Anterior cingulate cortex (tissue), 58 donors: Measurements from ENCODE around the gene DAB2IP.

Experiments used
- DNase-seq, 58 donors: peaks; one replicate each; lab custom pipeline; 2025; lab: John Stamatoyannopoulos, UW

DAB2IP gene

DNA sequence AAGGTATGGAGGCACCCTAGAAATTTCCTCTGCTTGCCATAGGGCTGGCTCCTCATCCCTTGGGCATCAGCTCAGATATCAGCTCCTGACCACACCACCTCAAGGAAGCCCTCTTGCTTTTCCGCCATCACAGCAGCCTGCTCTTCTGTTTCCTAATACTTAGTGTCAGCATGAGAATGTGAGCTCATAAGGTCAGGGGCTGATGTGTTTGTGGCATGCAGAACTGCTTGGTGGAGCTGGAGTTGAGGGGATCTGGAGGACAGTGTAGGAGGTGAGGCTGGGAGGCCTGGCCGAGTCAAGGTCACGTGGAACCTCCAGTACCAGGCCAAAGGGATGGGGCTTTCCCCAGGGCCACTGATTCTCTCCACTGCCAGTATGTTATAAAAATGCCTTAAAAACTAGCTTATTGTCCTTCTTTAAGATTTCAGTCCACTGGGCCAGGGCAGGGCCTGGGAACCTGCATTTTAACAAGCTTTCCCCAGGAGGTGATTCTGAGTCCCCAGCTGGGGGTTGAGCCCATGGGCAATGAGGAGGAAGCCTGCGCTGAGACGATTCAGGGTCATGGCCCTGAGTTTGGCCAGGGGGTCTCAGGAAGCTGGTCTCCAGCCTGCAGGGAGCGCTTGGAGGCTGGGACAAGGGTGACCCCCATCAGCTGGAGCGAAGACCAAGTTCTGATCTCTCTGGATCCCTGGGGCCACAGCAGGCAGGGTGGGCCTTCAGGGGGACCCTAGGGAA lies 28.6 kb downstream of the DAB2IP start:
- no peak for DNase-seq

DNA sequence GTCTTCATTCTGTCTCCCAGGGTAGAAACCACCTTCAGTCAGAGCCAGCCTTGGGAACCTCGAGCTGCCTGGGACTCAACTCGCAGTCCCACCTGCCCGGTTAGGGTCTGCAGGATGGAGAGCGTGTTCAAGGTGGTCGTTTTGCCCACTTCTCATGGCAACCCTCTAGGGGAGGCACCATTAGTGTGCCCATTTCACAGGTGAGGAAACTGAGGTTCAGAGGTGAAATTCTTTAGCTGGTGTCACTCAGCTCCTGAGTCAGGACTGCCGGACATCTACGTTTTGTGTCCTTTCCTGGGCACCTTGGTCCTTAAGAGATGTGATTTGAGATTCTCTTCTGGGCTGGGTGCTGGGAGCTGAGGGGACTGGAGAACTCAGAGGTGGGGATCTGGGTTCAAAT lies 30.0 kb downstream of the DAB2IP start:
- DNase-seq = no peak

DNA sequence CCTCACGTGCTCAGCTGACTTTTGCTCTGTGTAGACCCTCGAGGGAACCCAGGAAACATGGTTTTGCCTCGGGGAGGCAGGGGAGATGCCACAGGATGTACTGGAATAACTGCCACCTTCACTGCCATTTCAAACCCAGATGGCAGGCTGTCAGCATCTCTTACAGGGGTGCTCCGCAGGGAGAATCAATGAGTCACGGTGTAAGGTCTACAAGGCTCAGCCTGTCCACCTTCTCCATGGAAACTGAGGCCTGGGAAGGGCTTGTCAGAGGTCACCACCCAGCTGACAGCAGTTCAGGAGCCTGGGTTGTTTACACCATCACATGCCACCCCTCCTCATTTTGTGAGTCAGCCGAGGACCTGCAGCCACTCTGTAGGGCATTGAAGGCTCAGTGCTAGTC lies 30.8 kb downstream of the DAB2IP start:
- no peak for DNase-seq

DNA sequence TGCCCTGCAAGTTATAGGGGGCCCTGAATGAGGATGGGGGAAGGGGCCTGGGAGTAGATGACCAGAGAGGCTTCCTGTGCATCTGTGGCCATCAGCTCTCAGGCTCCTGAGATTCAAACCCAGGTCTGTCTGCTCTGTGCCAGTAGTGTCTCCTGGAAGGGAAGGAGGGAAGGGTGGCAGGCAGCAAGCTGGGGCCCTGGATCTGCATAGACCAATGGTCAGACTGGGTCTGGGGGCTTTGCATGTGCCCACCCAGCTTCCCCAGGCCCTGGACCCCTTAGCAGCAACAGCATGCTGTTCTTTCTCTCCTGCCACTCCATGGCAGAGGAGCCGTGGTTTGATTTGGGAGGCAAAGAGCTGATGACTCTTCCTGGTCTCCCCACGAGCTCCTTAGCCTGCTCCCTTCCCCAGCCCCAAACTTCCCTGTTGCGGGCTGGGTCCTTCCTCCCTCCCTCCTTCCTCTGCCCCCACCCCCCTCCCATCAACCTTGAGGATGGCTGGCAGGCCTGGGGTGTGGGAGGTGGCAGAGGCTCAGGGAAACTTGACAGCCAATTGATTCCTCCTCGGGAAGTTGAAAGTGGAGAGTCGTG lies 31.6 kb downstream of the DAB2IP start:
- DNase-seq = no peak

DNA sequence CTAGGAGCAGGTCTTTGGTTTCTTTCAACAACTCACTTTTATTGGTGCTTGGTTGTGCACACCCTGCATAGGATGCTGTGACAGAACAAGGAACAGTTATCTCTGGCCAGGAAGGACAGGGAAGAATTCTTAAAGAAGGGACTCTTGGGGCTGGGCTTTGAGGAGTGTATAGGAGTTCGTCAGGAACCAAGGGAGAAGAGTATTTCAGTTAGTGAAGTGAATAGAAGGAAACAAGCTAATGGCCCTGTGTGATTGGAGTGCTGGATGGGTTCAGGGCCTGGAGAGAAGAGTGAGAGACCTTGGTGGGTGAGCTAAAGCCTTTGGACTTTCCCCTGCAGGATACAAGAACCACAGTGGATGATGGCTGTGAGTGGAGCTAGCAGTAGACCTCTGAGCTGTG lies 32.2 kb downstream of the DAB2IP start:
- no peak for DNase-seq

DNA sequence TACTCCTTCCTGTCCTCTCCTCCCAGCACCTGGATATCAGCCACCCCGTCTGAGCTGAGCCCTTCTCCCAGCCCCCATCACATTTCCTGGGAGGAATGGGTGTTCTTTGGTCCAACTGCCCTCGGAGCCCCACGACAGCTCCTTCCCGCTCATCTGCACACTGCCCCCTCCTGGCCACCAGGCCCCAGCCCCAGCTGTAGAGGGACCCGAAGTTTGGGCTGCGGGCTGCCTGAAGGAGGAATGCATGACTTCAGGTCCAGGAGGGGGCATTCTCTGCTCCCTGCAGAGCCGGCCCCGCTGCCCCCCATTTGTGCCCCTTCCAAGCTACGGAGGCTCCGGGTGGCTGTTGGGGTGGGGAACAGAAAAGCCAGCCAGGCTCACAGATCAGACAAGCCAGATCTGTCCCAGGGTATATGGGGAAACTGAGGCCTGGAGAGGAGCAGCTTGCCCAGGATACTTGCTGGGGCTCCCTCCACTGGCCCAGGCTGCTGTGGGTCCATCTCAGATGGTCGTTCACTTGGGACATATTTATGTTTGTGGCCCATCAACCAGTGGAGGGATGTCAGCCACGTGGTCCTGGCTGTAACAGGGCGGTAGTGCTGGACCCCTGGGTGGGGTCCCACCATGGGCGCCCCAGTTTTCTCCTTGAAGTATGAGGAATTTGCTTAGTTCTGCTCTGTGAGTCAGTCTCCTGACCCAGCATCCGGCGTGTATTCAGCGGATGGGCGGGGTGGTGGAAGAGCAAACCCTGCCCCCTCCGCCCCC lies 33.1 kb downstream of the DAB2IP start:
- peak in 6 of 58 donors; percentile 10 to 28 (median 24) for DNase-seq

DNA sequence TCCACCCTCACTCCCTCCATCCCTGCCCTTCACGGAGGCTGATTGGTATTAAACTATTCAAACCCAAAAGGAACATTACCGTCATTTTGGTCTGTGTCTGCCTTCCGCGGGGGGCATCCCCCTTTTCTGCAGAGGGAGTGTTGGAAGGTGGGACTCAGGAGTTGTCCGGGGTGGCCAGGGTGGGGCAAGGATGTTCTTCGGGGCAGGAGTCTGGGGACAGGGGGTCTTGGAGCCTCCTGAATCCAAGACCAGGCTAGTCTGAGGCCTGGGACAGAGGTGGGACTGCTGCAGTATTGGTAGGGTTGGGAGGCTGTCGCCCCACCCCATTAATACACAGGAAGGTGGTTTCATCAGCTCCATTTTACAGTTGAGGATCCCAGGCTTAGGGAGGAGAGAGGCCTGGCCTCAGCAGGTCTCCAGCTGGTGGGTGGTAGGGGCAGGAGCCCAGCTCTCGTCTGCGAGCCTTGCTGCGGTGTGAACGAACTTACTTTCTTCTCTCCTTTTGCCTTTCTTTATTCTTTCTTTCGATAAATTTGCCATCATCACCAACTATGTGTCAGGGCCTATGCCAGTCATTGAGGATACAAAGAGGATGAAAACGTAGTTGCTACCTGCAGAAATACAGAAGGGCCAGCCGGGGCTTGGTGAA lies 33.8 kb downstream of the DAB2IP start:
- no peak for DNase-seq

DNA sequence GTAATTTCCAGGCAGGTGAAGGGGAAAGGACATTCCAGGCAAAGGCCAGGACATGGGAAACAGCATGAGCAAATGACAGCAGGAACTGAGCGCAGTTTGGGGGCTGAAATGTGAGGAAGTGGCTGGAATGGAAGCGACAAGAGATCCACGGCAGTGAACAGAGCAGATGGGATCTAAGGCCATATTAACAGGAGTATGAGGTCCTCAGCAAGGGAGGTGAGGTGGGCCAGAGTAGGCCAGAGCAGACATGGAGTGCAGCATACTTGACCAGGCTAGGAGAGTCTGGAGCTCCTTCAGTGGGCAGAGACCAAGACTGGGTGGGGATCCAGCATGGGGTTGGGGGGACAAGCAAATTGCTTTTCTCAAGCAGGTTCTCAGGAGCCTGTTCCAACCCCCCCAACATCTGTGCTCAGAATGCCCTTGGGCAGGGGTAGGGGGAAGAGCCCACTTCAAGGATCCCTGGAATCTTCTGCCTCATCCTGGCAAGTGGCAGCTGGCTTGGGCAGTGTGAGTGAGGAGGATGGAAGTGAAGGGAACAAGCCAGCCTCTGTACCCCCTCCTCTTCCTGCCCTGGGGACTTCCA lies 34.5 kb downstream of the DAB2IP start:
- no peak for DNase-seq

DNA sequence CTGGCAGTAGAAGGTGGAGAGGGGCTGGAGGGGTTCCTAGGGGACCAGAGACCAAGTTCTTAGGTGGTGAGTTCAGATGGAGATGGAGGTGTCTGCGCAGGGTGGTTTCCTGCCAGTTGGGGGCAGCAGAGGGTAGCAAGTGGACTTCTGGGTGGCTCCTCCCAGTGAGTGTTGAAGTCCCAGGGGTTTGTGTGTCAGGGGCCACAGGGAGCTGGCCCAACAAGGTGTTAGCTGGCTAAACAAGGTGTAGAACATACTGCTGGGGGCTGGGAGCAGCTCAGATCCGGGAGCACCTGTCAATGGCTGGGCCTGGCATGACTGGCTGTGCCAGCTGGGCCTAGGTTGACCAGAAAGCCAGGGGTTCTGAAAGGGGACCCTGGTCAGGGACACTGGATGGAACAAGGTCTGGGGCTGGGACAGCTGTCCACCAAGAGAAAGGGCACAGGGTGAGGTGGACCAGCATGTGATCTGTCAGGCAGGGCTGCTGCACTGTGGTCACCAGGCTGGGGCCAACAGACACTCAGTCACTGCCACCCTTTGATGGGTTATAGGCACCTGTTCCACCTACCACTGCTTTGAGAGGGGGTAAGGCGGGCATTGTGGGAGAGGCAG lies 35.6 kb downstream of the DAB2IP start:
- peak in 51 of 58 donors; percentile 12 to 78 (median 48) for DNase-seq

DNA sequence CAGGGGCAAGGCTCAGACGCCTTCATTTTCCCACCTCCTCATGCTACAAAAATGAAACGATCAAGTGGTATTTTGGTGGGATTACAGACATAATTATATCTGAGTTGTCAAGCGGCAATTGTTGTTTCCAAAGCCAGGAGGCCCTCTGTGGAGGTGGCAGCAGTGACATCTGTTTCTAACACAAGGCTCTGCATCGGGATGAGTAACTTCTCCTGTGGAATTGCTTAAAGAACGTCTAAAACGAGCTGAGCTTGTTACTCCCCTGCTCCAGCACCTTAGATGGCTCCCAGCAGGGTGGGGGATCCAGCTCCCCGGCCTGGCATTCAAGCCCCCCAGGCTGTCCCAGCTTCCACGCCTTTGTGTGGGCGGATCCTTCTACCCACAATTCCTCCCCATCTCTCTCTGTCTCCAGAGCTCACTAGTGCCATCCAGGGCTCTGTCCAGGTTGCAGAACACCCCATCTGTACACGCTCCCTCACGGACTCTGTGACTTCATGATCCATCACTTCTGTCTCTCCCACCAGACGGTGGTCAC lies 36.8 kb downstream of the DAB2IP start:
- DNase-seq = peak in 6 of 58 donors; percentile 18 to 41 (median 25)

DNA sequence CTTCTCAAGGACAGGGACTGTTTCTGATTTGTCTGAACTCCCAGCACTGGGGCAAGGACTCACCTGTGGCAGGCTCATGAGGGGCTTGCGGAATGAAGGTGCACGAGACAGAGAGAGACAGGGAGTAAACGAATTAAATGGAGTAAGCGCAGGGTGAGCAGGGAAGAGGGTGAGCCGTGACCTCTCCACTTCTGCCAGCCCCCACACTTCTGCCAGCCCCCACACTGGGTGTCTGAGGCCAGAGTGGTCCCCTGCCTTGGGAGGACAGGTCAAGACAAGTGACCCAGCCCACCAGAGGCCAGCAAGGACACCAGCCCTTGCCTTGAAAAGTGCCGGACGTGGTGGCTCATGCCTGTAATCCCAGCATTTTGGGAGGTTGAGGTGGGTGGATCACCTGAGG lies 37.2 kb downstream of the DAB2IP start:
- DNase-seq = no peak

DNA sequence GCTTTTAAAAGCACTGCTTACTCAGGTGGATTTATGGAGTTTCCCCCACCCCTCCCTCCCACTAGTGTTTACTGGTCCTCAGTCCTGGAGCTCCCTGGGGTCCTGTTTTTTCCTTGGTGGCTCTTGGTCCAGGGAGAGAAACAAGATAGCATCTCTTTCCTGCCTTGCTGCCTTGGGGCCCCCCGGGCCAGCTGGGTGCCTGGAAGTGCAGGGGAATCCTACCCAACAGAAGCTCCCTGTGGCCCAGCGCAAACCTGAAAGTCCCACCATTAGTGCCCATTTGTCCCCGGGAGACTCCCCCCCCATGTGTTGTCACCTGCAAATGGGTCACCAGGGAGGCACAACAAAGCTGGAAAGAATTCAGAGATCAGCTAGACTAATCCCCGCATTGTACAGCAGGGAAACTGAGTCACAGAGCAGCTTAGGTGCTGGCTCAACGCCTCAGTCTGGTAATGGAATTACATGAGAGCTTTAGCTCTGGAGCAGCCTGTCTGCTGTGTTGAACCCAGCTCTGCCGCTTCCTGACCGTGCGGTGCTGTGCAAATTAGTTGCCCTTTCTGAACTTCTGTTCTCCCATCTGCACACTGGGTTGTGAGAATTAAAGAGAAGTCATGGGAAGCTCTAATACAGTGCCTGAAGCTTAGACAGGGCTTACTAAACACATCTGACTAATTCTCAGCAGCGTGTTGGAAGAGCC lies 38.2 kb downstream of the DAB2IP start:
- no peak for DNase-seq

DNA sequence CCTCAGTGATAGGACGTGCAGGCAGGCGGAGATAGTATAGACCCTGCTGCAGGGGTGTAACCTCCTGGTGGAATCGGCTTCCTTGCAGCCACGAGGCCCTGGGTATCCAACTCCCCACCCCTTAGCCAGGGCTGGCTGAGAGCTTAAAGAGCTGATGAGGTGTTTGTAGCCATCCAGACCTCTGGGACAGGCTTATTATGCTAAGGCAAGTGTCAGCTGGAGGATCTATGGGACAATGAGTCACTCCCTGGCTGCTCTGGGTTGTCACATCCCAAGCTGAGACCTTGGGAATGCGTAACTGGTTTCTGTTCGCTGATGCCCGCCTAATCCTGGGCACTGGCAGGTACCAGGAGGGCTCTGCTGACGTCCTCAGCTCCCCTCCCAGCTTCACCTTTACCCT lies 38.9 kb downstream of the DAB2IP start:
- no peak for DNase-seq

DNA sequence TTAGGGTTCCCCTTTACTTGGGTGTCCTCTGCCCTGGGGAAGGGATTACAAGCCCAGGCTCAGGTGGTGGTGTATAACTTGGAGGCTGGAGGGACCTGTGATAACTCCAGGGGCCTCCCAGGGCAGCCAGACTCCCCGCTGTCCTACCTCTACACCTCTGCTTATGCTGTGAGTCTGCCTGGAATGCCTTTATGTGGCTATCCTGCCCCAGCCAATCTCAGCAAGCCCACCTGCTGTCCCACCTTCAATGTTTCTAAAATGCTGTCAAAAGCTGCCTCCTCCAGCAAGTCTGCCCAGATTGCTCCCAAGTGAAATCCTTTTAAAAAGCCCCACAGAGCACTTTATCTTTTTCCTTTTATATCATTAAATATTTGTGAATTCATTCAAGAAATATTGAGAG lies 39.3 kb downstream of the DAB2IP start:
- no peak for DNase-seq

DNA sequence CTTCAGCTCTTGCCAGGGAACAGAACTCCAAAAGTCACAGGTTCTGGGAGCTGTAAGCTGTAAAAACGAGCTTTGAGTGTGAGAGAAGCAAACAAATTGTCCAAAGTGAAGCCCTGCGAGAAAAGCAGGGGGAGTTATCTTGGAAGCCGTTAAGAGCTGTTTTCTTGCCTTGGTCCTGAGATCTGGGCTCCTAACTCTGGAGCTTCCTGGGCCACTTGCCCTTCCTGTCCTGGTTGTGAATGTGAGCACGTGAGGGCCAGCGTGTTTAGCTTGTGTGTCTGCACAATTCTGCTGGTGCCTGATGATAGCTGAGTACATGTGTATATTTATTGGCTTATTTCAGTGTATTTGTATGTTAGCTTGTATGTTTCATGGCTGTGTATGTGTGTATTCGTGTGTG lies 40.5 kb downstream of the DAB2IP start:
- no peak for DNase-seq

DNA sequence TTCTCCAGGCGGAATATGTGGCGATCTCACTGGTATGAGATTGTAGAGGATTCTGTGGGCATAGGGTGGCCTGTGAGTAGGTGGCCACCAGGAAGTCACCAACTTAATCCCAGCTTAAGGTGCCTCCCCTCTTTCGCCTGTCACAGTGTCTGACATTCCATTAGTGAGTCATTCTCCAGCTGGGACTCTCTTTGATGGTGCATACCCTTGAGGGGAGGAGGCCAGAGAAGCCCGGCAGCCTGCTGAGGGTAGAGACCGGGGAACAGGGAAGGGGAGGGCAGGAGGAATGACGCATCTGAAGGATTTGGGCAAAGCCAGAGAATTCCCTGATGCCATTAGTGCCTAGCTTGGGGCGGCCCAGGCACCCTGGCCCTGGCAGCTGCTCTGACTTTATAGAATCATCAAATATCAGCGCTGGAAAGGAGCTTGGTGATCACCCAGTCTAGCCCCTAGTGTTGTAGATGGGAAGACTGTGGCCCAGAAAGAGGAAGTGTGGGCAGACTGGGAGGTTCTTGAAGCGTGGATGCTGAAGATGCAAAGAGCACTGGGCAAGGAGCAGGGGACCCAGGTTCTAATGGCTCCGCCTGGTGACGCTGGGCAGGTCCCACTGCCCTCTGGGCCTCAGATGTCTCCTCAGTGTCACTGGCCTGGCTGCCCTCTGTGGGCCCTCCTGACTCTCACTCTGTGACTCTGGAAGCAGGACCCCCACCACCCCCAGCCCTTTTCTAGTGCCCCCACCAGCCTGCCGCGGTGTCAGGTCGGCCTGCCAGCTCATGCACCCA lies 41.4 kb downstream of the DAB2IP start:
- no peak for DNase-seq

DNA sequence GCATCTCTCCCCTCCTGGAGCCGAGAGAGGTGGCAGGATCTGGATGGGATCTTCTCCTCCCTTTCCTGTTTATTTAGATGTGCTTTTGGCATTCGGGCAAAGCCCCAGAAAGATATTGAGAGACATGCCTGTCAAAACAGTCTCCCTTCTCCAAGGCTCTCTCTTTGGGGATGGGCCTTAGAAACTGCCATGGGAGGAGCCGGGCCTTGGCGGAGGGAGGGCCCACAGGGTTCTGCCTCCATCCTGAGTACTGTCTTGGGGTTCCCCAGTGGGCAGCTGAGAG lies 41.9 kb downstream of the DAB2IP start:
- DNase-seq = no peak

DNA sequence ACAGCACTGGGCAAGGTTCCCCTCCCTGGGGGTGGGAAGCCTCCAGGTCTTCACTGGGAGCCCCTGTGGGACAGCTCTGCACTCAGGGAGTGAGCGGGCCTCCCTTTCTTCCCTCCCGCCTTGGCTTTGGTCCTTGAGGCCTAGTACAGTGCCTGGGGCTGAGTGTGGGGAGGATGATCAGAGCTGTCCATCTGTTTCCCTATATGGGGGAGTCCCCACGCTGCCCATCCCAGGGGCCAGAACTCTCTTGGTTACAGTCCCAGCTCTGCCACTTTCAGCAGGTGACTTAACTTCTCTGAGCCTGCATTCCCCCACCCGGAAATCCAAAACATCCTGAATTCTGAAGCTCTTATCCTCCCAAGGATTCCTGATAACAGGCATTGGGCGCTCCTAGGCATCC lies 42.6 kb downstream of the DAB2IP start:
- DNase-seq = peak in 1 of 58 donors; percentile 35

DNA sequence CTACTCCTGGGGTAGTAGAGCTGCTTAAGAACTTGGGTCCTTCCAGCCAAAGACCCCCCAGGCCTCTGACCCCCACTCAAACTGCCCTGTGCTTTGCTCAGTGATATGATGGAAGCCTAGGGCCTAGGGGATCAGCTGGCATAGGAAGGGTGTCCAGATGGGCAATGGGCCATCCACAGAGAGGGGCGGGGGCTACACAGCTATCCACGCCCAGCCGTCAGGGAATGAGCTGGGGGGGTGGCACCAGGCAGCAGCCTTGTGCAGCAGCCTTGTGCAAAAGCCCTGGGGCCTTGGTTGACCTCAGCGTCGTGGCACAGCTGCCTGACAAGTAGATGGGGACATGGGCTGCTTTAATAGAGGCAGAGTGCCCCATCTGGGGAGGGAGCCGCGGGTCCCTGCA lies 43.2 kb downstream of the DAB2IP start:
- DNase-seq = no peak
